CD4-positive, alpha-beta T cell (primary cell): ENCODE measurements around the gene USP9X. TPM values are rescaled to one million over a fixed set of nuclear protein-coding genes. Genes with fewer than 3 reads are reported as not detected.

Source experiments
- ATAC-seq: fragments of 200-7000 bp; cut with Tn5 transposase; one replicate; pipeline ENCODE4 v1.10.0; 2022; ENCODE audit warnings: mild to moderate bottlenecking; ENCODE audit not compliant: poor library complexity
- CTCF ChIA-PET: fragments of 350-600 bp; sonication (Branson Sonifier 250); formaldehyde crosslinking; loops from one replicate; lab custom pipeline; 2021; ENCODE audit warnings: antibody characterized with exemption, inconsistent platforms; lab: Charles Lee
- POLR2A ChIA-PET: fragments of 350-600 bp; sonication (Branson Sonifier 250); formaldehyde crosslinking; loops from one replicate; lab custom pipeline; 2021; ENCODE audit warnings: antibody characterized with exemption, inconsistent platforms; lab: Charles Lee
- DNase-seq, 14 experiments: peaks; one replicate each; pipeline ENCODE4 v3.0.0-alpha.2; 2013 to 2020; ENCODE audit warnings: mixed read lengths in 2 of 14
- H3K27ac ChIP-seq, 2 donors: one replicate each; pipeline versions ENCODE4 v1.5.1 to v1.7.0; 2013; ENCODE audit warnings: low read length in 2 of 2, low read depth in 1 of 2, mild to moderate bottlenecking in 1 of 2
- H3K27me3 ChIP-seq, 2 experiments: 1 replicate in 1 of 2; 2 replicates in 1 of 2; pipeline versions ENCODE4 v1.6.1 to v1.7.0; 2013; ENCODE audit warnings: low read length in 2 of 2, control low read depth in 1 of 2, mild to moderate bottlenecking in 1 of 2, moderate library complexity in 1 of 2; ENCODE audit not compliant: insufficient read depth in 2 of 2, control insufficient read depth in 1 of 2
- H3K36me3 ChIP-seq: one replicate; pipeline ENCODE4 v1.6.1; 2013; ENCODE audit warnings: low read length, control low read depth; ENCODE audit not compliant: insufficient read depth
- H3K4me1 ChIP-seq: one replicate; pipeline ENCODE4 v1.6.1; 2013; ENCODE audit warnings: low read length, control low read depth; ENCODE audit not compliant: insufficient read depth
- H3K4me3 ChIP-seq: one replicate; pipeline ENCODE4 v1.5.1; 2013; ENCODE audit warnings: mild to moderate bottlenecking, low read length, moderate library complexity
- H3K9me3 ChIP-seq, 2 experiments: 1 replicate in 1 of 2; 2 replicates in 1 of 2; pipeline versions ENCODE4 v1.6.1 to v1.7.0; 2013; ENCODE audit warnings: low read length in 2 of 2, mild to moderate bottlenecking in 2 of 2, control low read depth in 1 of 2, moderate library complexity in 1 of 2; ENCODE audit not compliant: control insufficient read depth in 1 of 2, insufficient read depth in 1 of 2
- H3K27ac Mint-ChIP-seq: one replicate; pipeline ENCODE4 v1.8.0; 2020; ENCODE audit warnings: mixed read lengths
- H3K27me3 Mint-ChIP-seq: one replicate; pipeline ENCODE4 v1.8.0; 2021; ENCODE audit warnings: mixed read lengths
- H3K36me3 Mint-ChIP-seq: one replicate; pipeline ENCODE4 v1.8.0; 2021; ENCODE audit warnings: low read depth, mixed read lengths
- H3K4me1 Mint-ChIP-seq: one replicate; pipeline ENCODE4 v1.8.0; 2021; ENCODE audit warnings: low read depth, mixed read lengths
- H3K4me3 Mint-ChIP-seq: one replicate; pipeline ENCODE4 v1.8.0; 2020; ENCODE audit warnings: mild to moderate bottlenecking, mixed read lengths
- H3K9me3 Mint-ChIP-seq: one replicate; pipeline ENCODE4 v1.8.0; 2020; ENCODE audit warnings: mixed read lengths
- intact Hi-C, 2 experiments: fragments of 100-400 bp; cut with DNase I in 1 of 2; cut with micrococcal nuclease in 1 of 2; formaldehyde crosslinking; loops; one replicate each; pipeline versions ENCODE4 v1.15.1 to v1.9.0; 2023 to 2025; cut with DNase I, micrococcal nuclease
- polyA plus RNA-seq, 2 donors: library from polyadenylated mRNA; unstranded; fragments of 120-200 nt; gene quantifications; one replicate each; pipeline ENCODE4 v1.2.1, GENCODE V29; 2013
- total RNA-seq, 174 experiments: library from RNA in 2 of 174; stranded (reverse) in 2 of 174; gene quantifications; one replicate each; pipeline ENCODE4 v1.2.3 and lab custom pipeline; 2021 to 2026
- TF ChIP-seq, protein P1 (sequence below): fragments of 200-600 bp; IDR thresholded peaks from one replicate; pipeline ENCODE4 v1.8.0; 2022; ENCODE audit warnings: antibody characterized with exemption, mild to moderate bottlenecking

USP9X gene, protein sequence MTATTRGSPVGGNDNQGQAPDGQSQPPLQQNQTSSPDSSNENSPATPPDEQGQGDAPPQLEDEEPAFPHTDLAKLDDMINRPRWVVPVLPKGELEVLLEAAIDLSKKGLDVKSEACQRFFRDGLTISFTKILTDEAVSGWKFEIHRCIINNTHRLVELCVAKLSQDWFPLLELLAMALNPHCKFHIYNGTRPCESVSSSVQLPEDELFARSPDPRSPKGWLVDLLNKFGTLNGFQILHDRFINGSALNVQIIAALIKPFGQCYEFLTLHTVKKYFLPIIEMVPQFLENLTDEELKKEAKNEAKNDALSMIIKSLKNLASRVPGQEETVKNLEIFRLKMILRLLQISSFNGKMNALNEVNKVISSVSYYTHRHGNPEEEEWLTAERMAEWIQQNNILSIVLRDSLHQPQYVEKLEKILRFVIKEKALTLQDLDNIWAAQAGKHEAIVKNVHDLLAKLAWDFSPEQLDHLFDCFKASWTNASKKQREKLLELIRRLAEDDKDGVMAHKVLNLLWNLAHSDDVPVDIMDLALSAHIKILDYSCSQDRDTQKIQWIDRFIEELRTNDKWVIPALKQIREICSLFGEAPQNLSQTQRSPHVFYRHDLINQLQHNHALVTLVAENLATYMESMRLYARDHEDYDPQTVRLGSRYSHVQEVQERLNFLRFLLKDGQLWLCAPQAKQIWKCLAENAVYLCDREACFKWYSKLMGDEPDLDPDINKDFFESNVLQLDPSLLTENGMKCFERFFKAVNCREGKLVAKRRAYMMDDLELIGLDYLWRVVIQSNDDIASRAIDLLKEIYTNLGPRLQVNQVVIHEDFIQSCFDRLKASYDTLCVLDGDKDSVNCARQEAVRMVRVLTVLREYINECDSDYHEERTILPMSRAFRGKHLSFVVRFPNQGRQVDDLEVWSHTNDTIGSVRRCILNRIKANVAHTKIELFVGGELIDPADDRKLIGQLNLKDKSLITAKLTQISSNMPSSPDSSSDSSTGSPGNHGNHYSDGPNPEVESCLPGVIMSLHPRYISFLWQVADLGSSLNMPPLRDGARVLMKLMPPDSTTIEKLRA (N-terminal part only)
- 10 to 100 TPM; 70.4 to 74.8 TPM for total RNA-seq
- 32.3 TPM for polyA plus RNA-seq (2013, experiment 1 of 2)
- polyA plus RNA-seq (2013, experiment 2 of 2) = 33.4 TPM
- 191 to 810 (median 344) reads per million in 172 experiments for total RNA-seq (lab: John Stamatoyannopoulos, UW)

DNA sequence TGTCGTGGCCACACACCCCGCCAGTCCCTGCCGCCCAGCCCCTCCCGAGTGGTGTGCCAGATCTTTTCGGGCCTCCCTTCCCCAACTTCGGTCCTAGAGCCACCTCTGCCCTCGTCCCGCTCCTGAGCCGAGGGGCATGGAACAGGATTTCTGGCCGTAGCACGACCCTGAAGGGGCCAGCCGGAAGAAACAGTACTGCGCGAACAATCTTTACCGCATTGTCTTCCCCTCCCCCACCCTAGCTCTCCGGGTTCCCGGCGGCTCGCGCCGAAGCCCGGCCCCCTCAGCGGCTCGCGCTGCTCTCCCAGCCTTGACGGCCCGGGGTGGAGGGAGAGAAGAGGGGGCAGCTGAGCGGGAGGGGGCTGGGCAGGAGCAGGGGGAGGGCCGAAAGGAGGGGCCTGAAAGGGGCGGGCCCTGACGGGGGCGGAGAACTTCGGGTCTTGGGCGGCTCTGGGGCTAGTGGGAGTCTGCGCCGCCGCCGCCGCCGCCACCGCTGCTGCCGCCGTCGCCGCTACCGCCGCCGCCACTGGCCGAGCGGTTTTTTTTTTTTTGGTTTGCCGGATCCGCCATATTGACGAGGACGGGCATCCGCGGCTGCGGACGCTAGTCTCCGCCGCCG lies at the start of gene USP9X:
Gene USP9X, plus strand, starts transcription at position 553 of the 619 bp plus-strand sequence. CDS start 38,184 bp downstream, outside the sequence.
- DNase-seq (peak; percentile 73 to 94 (median 87)), ATAC-seq (peak; percentile 61)
- Histone ChIP-seq H3K27ac (peak within 1 kb of the TSS; percentile 99), H3K4me3 (peak within 1 kb of the TSS; percentile 86), H3K36me3 (peaks cover 2% of the 10 kb centered on the region), H3K4me1 (peaks cover 5% of the 10 kb centered on the region), H3K27me3 (no peaks in the 10 kb centered on the region), H3K9me3 (no peaks in the 10 kb centered on the region)
- ChIA-PET CTCF (interaction anchor here (1.2 to 3.1 kb wide), 2 partner anchors 29 to 54 kb away, joined by 3 to 29 read pairs; no protein-coding TSS in a partner anchor), POLR2A (interaction anchor here (0.6 to 3.8 kb wide), 31 partner anchors 9 to 987 kb away, joined by 3 to 48 read pairs (median 6); partner anchors contain the start of genes ATP6AP2, BCOR, DDX3X and MED14)
- Mint-ChIP-seq H3K27ac (peak within 1 kb of the TSS; percentile 100), H3K27me3 (no peaks in the 10 kb centered on the region), H3K4me1 (peaks cover 29% of the 10 kb centered on the region), H3K36me3 (peaks cover 41% of the 10 kb centered on the region), H3K4me3 (peak within 1 kb of the TSS; percentile 99), H3K9me3 (no peaks in the 10 kb centered on the region)
- TF ChIP-seq, protein P1, sequence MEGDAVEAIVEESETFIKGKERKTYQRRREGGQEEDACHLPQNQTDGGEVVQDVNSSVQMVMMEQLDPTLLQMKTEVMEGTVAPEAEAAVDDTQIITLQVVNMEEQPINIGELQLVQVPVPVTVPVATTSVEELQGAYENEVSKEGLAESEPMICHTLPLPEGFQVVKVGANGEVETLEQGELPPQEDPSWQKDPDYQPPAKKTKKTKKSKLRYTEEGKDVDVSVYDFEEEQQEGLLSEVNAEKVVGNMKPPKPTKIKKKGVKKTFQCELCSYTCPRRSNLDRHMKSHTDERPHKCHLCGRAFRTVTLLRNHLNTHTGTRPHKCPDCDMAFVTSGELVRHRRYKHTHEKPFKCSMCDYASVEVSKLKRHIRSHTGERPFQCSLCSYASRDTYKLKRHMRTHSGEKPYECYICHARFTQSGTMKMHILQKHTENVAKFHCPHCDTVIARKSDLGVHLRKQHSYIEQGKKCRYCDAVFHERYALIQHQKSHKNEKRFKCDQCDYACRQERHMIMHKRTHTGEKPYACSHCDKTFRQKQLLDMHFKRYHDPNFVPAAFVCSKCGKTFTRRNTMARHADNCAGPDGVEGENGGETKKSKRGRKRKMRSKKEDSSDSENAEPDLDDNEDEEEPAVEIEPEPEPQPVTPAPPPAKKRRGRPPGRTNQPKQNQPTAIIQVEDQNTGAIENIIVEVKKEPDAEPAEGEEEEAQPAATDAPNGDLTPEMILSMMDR = no peak
- intact Hi-C loops = loop anchor here (1.0 to 5.0 kb wide), 4 partner anchors 29 to 348 kb away; partner anchors contain the start of genes DDX3X (in 1 of the 2) and MED14 (in 1 of the 2)

DNA sequence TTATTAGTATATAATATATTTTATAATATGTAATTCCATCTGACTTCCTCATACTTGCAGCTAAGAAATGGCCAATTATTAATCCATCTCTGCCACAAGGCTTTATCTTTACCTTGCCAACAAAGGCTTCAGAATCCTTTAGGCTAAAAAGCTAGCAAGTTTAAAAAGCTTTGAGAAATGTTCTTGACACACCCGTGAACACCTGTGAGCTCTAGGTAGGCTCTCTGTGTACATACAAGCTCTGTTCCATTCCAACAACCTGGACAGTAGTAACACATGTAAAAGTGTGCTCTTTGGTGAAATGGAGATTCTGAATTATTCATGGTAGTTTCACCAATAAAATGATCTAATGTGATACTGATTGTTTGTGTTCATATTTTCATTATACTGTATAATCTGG lies 49.7 kb upstream of the USP9X start:
- H3K27ac Mint-ChIP-seq = no peak overlapping the region
- ATAC-seq (no peak), DNase-seq (no peak)
- H3K9me3 Mint-ChIP-seq = no peaks in the 10 kb centered on the region
- ChIA-PET POLR2A (no interaction called here), CTCF (no interaction called here)
- Histone ChIP-seq H3K27me3 (no peaks in the 10 kb centered on the region), H3K36me3 (no peaks in the 10 kb centered on the region), H3K9me3 (no peaks in the 10 kb centered on the region), H3K27ac (no peak overlapping the region), H3K4me3 (no peak overlapping the region), H3K4me1 (no peaks in the 10 kb centered on the region)
- intact Hi-C loops = no loop called here
- H3K4me1 Mint-ChIP-seq = no peaks in the 10 kb centered on the region
- H3K4me3 Mint-ChIP-seq = no peak overlapping the region
- H3K27me3 Mint-ChIP-seq = no peaks in the 10 kb centered on the region
- TF ChIP-seq, protein P1 = no peak
- no peaks in the 10 kb centered on the region for H3K36me3 Mint-ChIP-seq
